NCI-H187 treated with DMSO at 0.1 percent for 48 hours (cell line): ENCODE measurements around the gene SNX6.
"Not testable (repeated sequence)": the region's sequence is repeated elsewhere in the genome, so short reads cannot be mapped to it uniquely, and the experiment has no call there.

ENCODE experiments used
- DNase-seq: peaks from one replicate; lab custom pipeline; 2025; lab: John Stamatoyannopoulos, UW

SNX6 gene

DNA sequence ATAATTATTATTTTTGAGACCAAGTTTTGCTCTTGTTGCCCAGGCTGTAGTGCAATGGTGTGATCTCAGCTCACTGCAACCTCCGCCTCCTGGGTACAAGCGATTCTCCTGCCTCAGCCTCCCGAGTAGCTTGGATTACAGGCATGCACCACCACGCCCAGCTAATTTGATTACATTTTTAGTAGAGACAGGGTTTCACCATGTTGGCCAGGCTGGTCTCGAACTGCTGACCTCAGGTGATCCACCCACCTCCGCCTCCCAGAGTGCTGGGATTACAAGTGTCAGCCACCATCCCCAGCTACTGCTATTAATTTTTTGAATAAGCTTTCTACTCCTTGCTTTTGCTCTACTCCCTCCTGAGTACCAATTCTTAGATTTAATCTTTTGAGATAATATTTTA, 108.9 kb downstream of the SNX6 start:
- DNase-seq, result not testable (repeated sequence)

DNA sequence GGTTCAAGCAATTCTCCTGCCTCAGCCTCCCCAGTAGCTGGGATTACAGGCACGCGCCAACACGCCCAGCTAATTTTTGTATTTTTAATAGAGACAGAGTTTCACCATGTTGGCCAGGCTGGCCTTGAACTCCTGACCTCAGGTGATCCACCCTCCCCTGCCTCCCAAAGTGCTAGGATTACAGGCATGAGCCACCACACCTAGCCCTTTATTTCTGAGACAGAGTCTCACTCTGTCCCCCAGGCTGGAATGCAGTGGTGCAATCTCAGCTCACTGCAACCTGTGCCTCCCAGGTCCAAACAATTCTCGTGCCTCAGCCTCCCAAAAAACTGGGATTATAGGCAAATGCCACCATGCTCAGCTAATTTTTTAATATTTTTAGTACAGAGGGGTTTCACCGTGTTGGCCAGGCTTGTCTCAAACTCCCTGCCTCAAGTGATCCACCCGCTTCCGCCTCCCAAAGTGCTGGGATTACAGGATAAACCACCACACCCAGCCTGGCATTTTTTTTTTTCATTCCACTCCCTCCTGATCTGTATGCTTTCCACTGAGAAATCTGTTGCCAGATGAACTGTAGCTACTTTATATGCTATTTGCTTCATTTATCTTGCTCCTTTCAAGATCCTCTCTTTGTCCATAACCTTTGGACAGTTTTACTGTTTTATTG, 109.5 kb downstream of the SNX6 start:
- DNase-seq, result not testable (repeated sequence)
